Keratinocyte (primary cell): ENCODE data around the gene AVPR2.

ENCODE experiments used
- CTCF ChIP-seq, 3 experiments: IDR thresholded peaks in 1 of 3; conservative IDR thresholded peaks in 1 of 3; optimal IDR thresholded peaks in 1 of 3; 2 replicates in 2 of 3; 3 replicates in 1 of 3; pipeline versions ENCODE3 to v1.5.1; 2011; ENCODE audit warnings: low read length in 3 of 3, mild to moderate bottlenecking in 3 of 3, moderate library complexity in 2 of 3, control low read depth in 1 of 3, inconsistent platforms in 1 of 3; ENCODE audit not compliant: insufficient read depth in 2 of 3; ENCODE audit errors: extremely low read depth in 1 of 3
- EZH2 ChIP-seq: IDR thresholded peaks from one replicate; pipeline ENCODE4 v1.6.1; 2012; ENCODE audit warnings: inconsistent platforms, mild to moderate bottlenecking, low read length, moderate library complexity

DNA sequence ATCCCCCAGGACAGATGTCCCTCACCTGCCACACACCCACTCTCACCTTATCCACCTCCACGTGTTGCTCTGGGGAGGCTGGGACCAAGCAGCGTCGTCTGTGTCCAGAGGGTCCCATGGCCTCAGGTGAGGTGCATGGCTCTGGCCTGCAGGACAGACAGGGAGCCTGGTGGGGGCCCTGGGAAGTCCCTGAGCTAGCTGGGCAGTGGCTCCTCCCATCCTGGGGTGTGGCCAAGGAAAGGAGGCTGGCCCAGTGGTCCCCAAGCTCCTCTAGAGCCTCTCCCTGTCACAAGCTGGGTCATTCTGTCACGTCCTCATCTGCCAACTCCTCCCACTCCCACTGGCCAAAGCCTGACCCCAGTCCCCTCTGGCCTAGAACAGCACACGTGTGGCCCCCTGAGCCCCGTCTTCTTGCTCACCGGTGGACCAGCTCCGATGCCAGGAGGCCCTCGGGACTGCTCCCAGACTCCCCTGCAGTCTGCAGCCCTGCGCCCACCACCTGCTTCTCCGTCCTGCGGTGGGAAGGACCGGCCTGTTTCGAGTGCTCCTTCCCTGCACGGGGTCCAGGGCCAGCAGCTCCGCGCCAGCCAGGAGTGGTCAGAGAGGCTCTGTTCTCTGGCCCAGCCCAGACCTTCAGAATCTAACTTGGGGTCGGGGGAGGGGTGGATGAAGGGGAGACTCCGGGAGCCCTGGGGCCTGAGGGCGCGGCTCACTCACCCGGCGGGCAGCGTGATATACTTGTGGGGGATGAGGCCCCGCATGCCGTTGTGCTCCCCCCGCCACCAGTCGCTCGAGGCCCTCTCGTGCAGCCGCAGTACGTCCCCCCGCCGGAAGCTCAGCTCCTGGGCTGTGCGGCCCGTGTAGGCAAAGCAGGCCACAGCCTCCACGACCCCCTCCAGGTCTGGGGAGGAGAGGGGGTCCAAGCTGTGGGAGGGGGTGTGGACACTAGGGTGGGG lies 4.8 kb downstream of the AVPR2 start:
- TF ChIP-seq CTCF (optimal IDR thresholded peaks at IDR 0.05 in 1 of 3, IDR thresholded peaks at IDR 0.05 in 1 of 3, conservative IDR thresholded peaks at IDR 0.05 in 1 of 3; ENCODE audit: extremely low read depth in 1 of 3, insufficient read depth in 2 of 3, low read length in 3 of 3) (no peak), EZH2 (no peak)
